NCI-H128 (cell line): ENCODE results near the gene NEB.
A peak's percentile ranks its signal among the peaks of the same experiment; 100 is the strongest.
"Not testable (repeated sequence)": the region's sequence is repeated elsewhere in the genome, so short reads cannot be mapped to it uniquely, and the experiment has no call there.

Experiments used
- DNase-seq: peaks from one replicate; lab custom pipeline; 2025; ENCODE audit not compliant: unreplicated experiment; lab: John Stamatoyannopoulos, UW

The NEB gene

DNA sequence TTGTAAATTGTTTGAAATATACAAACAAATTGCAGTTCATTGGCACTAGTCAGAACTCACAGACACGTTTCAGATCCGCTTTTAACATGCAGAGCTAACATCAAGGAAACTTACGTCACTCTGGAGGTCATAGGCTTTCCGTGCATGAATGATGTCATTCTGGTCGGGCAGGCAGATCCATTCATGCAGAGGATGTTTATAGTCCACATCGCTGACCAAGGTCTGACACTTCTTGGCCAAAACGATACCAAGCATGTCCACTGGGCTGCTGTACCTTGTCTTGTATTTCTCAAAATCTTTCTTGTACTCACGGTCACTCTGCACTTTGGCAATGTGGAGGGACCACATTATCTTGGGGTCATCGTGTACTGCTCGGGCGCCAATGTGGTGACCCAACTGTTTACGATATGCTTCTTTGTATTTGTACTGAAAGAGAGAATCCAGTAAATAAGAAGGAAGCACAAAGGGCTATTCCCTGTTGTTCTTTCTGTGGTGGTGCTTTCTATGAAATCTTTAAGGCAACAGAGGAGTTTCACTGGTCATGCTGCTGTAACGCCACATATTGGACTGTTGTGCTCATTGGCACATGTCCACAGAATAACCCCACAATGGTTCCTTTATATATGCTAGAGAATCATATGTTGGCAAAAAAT lies 114.8 kb downstream of the NEB start:
- no peak for DNase-seq

DNA sequence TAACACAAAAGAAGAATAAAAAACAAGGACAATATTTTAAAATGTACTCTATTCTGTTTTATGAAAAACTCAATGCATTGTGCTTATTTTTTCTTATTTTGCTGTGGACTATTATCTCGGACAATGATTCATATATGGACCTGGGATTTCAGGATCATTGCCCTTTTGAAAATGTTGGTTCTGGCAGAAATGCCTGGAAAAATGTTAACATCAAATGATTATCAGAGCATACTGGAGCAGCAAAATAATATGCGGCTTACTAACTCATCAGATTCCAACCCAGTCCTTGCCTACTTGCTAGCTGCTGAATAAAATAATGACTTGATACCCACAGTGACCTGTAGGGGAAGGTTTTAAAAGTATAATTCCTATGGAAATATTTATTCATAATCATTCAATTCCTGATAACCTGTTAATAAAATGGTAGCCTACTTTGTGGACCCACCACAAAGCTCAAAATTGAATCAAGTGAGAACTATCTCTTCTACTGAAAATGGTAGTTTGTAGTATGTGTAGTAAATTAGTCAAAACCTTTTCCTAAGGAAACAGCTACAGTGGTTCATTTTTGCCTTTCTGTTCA lies 117.4 kb downstream of the NEB start:
- DNase-seq, result no peak

DNA sequence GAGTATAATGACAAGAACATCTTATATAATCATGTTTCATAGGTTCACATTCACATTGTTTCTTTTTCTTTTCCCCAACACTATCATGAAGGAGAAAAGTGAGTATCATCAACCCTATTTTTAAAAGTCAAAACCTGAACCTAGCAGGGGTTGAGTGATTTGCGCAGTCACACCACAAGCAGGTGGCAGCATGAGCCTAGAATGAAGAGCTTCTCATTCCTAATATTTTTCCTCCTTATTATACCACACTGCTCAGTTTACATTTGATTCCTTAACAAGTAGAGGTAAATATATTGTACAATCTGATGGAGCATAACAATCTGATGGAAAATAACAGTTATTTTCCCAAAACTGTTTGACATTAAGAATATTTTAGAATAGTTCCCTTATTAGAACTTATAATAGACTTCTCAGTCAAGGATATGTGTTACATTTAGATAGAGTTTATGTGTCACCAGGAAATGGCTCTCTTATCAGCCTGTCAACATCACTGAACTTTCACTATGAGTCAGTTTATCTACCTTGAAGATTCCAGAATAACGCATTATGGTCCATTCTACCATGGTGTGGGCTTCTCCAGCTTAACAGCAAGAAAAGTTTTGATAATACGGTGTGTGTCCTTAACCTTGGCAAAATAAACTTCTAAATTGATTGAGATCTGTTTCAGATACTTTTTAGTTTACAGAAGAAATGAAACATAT lies 119.5 kb downstream of the NEB start:
- no peak for DNase-seq

DNA sequence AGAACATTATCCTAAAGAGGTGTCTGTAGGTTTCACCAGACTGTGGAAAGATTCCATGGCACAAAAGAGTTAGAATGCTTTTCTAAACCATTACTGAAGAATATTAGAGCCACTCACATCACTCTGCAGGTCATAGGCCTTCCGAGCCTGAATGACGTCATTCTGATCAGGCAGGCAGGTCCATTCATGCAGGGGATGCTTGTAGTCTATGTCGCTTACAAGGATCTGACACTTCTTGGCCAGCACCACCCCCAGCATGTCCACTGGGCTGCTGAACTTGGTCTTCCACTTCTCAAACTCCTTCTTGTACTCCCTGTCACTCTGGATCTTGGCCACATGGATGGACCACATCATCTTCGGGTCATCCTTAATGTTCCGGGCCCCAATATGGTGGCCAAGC lies 120.1 kb downstream of the NEB start:
- no peak for DNase-seq

DNA sequence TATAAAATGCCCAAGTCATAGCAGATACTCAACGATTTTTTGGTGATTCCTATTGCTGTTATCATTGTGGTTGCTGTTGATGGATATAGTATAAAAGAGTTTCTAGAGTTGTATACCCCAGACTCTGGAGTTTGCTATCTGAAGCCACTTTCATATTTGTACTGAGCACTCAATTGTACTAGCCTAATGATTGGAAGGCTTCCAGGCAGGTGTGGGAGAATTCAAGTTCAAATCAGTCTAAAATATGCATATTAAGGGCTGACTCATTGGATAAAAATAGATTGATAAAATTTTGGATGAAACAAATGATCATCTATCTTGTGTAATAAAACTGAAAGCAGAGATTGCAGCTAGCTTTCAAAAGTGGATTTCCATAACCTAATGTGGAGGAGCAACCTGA lies 122.9 kb downstream of the NEB start:
- no peak for DNase-seq

DNA sequence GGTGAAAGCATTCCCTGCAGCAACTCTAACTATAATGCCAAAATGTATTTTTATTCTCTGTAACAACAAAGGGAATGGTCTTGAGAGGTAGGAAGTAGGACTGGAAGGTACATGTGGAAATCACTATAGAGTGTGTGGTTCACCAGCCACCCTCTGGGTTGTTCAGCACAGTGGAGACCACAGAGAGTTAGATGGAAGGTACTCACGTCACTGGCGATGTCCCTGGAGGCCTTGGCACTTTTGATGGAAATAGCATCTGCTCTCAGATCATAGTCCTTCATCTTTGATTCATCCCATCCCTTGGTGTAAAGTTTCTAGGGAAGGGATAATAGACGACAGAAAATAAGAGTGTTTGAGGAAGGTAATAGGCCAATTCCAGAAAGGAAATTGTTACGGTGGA lies 124.0 kb downstream of the NEB start:
- no peak for DNase-seq

DNA sequence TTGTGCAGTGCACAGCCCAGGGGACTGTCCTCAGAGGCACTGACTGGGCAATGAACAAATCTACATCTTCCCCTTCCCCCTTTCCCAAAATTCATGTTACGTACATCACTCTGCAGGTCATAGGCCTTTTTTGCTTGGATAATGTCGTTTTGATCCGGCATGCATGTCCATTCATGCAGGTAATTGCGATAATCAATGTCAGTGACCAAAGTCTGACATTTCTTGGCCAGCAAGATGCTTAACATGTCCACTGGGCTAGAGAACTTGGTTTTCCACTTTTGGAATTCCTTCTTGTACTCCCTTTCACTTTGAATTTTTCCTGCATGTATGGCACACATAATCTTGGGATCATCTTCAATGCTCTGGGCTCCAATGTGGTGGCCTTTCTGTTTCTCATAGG lies 124.6 kb downstream of the NEB start:
- DNase-seq, result no peak

DNA sequence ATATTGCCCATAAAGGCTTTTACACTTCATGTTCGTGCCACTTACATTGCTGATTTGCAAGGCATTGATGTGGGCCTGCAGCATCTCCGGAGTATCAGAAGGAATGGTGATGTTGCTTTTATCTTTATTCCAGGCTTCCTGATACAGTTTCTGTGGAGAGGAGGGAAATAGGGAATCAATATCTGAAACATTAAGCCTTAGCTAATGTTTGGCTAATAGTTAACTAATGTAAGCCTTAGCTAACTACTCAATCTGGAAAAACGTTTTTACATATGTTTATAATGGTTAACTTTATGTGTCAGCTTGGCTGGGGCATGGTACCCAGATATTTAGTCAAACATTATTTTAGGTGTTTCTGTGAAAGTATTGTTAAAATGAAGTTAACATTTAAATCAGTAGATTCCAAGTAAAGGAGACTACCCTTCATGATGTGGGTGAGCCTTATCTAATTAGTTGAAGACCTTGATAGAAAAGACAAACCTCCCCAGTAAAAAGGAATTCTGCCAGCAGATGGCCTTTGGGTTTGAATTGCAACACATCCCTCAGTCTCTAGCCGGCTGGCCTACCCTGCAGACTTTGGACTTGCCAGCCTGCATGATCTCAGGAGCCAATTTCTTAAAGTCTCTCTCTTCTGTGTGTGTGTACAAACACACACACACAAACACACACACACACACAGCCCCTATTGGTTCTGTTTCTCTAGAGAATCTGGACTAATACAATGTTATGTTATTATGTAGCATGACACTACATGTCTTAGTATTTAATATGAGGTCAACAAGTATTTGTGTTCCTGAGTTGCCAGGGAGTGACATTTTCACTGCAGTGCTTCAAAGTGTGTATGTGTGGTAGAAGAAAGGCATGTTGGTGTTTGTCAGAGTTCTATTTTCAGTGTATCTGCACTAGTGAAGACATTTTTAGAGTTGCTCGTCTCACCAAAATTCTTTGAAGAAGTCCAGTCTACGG lies 126.5 kb downstream of the NEB start:
- not testable (repeated sequence) for DNase-seq

DNA sequence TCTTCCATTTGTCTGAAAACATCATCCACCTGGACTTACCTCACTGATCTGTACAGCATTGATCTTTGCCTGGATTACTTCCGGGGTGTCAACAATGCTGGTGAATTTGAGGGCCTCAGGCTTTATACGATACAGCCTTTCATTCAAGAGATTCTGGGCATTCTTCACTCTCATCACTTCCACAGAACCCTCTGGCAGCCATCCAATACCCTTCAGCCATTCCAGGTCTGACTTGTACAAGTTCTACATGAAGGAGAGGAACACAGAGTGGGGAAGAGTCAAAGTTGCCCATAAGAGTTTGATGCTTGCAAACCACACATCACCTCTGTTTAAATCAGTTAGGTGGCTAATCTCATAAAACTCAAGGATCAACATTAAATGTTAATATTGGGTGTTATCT lies 130.7 kb downstream of the NEB start:
- DNase-seq, result not testable (repeated sequence)

DNA sequence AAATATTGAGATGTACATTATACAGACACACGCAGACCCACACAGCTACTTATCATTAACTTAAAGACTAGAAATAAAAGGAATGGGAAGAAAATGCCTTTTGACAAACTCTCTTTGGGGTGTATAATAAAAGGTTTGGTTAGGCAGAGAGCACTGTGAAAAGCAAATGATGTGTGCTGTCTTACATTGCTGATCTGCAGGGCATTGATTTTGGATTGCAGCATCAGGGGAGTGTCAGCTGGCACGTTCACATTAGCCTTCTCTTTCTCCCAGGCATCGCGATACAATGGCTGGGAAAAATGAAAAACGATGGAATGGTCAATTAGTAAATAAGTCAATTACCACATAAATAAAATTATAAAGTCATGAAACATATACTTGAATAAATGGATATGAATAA lies 131.9 kb downstream of the NEB start:
- DNase-seq, result not testable (repeated sequence)

DNA sequence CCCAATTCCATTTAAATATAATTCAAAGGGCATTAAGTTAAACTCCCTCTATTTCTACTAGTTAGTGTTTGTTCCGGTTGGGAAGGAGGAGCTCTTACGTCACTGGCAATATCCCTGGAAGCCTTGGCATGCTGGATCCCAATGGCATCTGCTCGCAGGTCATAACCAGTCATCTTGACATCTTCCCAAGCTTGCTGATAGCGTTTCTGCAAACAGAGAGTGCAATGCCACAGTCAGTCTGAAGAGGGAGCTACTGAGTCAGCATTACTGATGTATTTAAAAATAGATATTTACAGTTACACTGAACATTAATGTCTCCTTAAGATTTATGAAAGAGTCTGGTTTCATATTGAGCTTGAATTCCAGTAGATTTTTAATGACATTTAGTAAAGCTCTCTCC lies 132.5 kb downstream of the NEB start:
- not testable (repeated sequence) for DNase-seq

DNA sequence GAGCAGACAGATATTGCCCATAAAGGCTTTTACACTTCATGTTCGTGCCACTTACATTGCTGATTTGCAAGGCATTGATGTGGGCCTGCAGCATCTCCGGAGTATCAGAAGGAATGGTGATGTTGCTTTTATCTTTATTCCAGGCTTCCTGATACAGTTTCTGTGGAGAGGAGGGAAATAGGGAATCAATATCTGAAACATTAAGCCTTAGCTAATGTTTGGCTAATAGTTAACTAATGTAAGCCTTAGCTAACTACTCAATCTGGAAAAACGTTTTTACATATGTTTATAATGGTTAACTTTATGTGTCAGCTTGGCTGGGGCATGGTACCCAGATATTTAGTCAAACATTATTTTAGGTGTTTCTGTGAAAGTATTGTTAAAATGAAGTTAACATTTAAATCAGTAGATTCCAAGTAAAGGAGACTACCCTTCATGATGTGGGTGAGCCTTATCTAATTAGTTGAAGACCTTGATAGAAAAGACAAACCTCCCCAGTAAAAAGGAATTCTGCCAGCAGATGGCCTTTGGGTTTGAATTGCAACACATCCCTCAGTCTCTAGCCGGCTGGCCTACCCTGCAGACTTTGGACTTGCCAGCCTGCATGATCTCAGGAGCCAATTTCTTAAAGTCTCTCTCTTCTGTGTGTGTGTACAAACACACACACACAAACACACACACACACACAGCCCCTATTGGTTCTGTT lies 137.2 kb downstream of the NEB start:
- not testable (repeated sequence) for DNase-seq

DNA sequence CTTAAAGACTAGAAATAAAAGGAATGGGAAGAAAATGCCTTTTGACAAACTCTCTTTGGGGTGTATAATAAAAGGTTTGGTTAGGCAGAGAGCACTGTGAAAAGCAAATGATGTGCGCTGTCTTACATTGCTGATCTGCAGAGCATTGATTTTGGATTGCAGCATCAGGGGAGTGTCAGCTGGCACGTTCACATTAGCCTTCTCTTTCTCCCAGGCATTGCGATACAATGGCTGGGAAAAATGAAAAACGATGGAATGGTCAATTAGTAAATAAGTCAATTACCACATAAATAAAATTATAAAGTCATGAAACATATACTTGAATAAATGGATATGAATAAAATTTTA lies 142.4 kb downstream of the NEB start:
- DNase-seq, result not testable (repeated sequence)

DNA sequence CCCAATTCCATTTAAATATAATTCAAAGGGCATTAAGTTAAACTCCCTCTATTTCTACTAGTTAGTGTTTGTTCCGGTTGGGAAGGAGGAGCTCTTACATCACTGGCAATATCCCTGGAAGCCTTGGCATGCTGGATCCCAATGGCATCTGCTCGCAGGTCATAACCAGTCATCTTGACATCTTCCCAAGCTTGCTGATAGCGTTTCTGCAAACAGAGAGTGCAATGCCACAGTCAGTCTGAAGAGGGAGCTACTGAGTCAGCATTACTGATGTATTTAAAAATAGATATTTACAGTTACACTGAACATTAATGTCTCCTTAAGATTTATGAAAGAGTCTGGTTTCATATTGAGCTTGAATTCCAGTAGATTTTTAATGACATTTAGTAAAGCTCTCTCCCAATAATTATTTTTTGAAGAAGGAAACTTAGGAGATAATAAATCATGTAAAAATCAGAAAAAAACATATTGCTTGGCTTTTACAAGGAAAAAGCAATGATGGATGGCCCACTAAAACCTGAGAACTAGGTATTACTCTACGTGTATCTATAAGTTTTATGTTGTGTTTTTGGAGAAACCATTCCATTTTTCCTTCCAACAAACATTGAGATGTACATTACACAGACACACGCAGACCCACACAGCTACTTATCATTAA lies 142.9 kb downstream of the NEB start:
- DNase-seq, result not testable (repeated sequence)

DNA sequence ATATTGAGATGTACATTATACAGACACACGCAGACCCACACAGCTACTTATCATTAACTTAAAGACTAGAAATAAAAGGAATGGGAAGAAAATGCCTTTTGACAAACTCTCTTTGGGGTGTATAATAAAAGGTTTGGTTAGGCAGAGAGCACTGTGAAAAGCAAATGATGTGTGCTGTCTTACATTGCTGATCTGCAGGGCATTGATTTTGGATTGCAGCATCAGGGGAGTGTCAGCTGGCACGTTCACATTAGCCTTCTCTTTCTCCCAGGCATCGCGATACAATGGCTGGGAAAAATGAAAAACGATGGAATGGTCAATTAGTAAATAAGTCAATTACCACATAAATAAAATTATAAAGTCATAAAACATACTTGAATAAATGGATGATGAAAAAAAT lies 153.0 kb downstream of the NEB start:
- DNase-seq, result not testable (repeated sequence)

DNA sequence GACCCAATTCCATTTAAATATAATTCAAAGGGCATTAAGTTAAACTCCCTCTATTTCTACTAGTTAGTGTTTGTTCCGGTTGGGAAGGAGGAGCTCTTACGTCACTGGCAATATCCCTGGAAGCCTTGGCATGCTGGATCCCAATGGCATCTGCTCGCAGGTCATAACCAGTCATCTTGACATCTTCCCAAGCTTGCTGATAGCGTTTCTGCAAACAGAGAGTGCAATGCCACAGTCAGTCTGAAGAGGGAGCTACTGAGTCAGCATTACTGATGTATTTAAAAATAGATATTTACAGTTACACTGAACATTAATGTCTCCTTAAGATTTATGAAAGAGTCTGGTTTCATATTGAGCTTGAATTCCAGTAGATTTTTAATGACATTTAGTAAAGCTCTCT lies 153.6 kb downstream of the NEB start:
- DNase-seq, result not testable (repeated sequence)

DNA sequence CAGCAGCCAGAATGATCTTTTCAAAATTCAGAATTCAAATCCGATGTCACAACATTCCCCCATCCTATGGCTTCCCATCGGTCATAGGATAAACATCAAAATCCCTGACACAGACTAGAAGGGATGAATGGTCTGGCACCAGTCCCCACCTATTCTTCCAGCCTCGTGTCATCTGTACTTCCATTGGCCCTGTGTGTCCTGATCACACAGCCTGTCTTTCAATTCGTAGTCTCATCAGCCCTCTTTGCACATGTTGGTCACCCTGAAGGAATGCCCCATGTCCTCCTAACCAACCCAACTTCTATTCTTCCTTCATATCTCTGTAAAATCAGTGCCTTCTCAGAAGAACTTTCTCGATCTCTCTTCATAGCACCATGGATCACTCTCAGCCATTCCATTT lies 157.2 kb downstream of the NEB start:
- DNase-seq, result no peak

DNA sequence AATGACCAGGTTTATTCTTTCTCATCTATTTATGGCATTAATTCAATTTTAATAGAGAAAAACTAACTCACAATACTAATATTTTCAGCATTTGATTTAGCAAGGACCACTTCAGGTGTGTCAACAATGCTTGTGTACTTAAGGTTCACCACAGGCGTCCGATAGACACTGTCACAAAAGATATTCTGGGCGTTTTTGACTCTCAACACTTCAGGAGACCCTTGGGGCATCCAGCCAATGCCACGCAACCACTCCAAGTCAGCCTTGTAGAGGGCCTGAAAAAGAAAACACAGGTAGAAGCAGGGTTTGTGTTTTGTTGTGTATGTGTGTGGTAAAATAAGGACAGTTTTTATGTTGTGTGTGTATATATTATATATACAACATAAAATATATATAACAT lies 158.2 kb downstream of the NEB start:
- peak; percentile 43 for DNase-seq

DNA sequence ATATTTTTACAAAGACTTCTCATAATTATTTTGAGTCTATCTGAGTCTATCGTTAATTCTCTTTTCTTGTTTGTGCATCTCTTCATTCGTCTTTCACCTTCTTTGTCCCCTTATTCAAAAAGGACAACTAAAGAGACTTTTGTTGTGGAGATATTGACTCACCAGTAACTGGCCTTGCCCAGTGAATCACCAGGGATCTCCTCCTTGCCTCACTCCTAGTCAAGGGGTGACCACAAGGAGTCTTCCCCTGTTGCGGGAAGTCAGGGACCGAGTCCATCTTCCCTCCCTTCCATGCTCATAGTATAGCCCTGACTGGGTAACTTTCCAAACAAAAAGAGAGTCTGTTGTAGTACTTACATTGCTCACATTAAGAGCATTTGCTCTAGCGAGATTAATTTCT lies 158.9 kb downstream of the NEB start:
- no peak for DNase-seq

DNA sequence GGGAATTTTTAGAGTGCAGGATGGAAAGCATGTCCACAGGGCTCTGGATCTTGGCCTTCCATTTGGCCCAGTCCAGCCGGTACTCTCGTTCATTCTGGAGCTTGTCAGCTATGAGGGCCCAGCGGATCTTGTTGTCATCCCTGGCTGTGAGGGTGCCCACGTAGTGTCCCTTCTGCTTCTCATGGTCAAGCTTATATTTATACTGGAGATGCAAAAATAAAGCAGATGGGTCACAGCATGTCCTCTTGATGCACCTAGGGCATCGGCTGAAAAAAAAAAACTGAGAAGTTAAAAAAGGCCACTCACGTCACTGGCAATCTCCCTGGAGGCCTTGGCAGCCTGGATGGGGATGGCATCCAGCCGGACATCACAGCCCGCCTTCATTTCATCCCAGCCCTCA lies 164.1 kb downstream of the NEB start:
- DNase-seq, result no peak
